ENCODE results near the gene GLIS1. TPM values are rescaled to one million over a fixed set of nuclear protein-coding genes. Genes with fewer than 3 reads are reported as not detected.

The GLIS1 gene
- total and polyA plus RNA-seq, 2 donors (not counting 3 experiments of a cell fraction or from before 2014, with no cell fraction given), result not detected

- Histone ChIP-seq H3K36me3 (ENCODE audit: control insufficient read depth in 2 of 2, extremely low read depth in 1 of 2, insufficient read depth in 2 of 2, low read length in 2 of 2) (no peaks in the 10 kb centered on the region), H3K27me3 (ENCODE audit: control insufficient read depth in 2 of 2, insufficient read depth in 2 of 2, low read length in 2 of 2) (no peaks in the 10 kb centered on the region), H3K9me1 (replicated peaks; ENCODE audit: control insufficient read depth, extremely low read depth, insufficient read depth, low read length) (no peaks in the 10 kb centered on the region), H3K4me1 (ENCODE audit: control insufficient read depth, extremely low read depth, insufficient read depth, low read length) (no peaks in the 10 kb centered on the region), H3K9ac (replicated peaks; ENCODE audit: extremely low read depth, insufficient read depth, low read length) (no peak overlapping the region), H3K27ac (ENCODE audit: insufficient read depth, low read depth, low read length) (no peak overlapping the region), H3K9me3 (replicated peaks; ENCODE audit: control insufficient read depth, insufficient read depth, low read length) (no peaks in the 10 kb centered on the region), H3K79me2 (ENCODE audit: control insufficient read depth, insufficient read depth, low read length) (no peaks in the 10 kb centered on the region), H2AFZ (ENCODE audit: low read depth, low read length) (no peak overlapping the region), H3K4me2 (ENCODE audit: insufficient read depth, low read length) (no peak overlapping the region), H3K4me3 (replicated peaks in 1 of 3; ENCODE audit: insufficient read depth in 1 of 3, low read depth in 1 of 3, low read length in 3 of 3) (no peak overlapping the region), H4K20me1 (replicated peaks; ENCODE audit: control insufficient read depth, extremely low read depth, insufficient read depth, low read length) (no peaks in the 10 kb centered on the region)
- FAIRE-seq (no peak), DNase-seq (ENCODE audit: low read depth, low spot score) (no peak)
- ChIA-PET CTCF (interaction anchor here (1.1 kb wide), 1 partner anchor 13 kb away, joined by 3 read pairs; no protein-coding TSS in a partner anchor), POLR2A (no interaction called here)
- intact Hi-C loops (cut with micrococcal nuclease) (no loop called here), dilution Hi-C loops (cut with MboI; ENCODE audit: extremely low pct_ligation_motif_present, low sequenced_read_pairs) (no loop called here)
- TF ChIP-seq POLR2AphosphoS5 (IDR thresholded peaks at IDR 0.05; ENCODE audit: insufficient read depth, low read depth, low read length), result no peak
- TF ChIP-seq JUN (IDR thresholded peaks at IDR 0.05; ENCODE audit: borderline replicate concordance, insufficient read depth, insufficient read length, low read depth), result no peak
- TF ChIP-seq GATA2 (IDR thresholded peaks at IDR 0.05; ENCODE audit: insufficient read depth, insufficient read length, low read depth, low read length), result no peak
- TF ChIP-seq MAX (IDR thresholded peaks at IDR 0.05; ENCODE audit: insufficient read depth, insufficient read length), result no peak
- no peak for TF ChIP-seq CTCF (IDR thresholded peaks at IDR 0.05; ENCODE audit: extremely low read depth in 1 of 2, insufficient read depth in 1 of 2, low read depth in 1 of 2, low read length in 2 of 2)
- no peak for TF ChIP-seq POLR2A (IDR thresholded peaks at IDR 0.05; ENCODE audit: low read depth, low read length)
- TF ChIP-seq EZH2 (IDR thresholded peaks at IDR 0.05; ENCODE audit: borderline replicate concordance, low read depth, low read length, severe bottlenecking), result no peak
- no peak for TF ChIP-seq FOS (IDR thresholded peaks at IDR 0.05; ENCODE audit: borderline replicate concordance, insufficient read depth, low read length)
- TF ChIP-seq MYC (IDR thresholded peaks at IDR 0.05; ENCODE audit: low read depth, low read length), result no peak
- no TSS peak for BruUV-seq (replicated peaks)
These were observed 122.0 kb downstream of the GLIS1 start for GRCh38 chr1:53616927-53617326.
